LHCN-M2 (cell line): ENCODE measurements around the gene GSG1. TPM values are rescaled to one million over a fixed set of nuclear protein-coding genes. Genes with fewer than 3 reads are reported as not detected.
A peak's percentile ranks its signal among the peaks of the same experiment; 100 is the strongest.
"Not testable (repeated sequence)": the region's sequence is repeated elsewhere in the genome, so short reads cannot be mapped to it uniquely, and the experiment has no call there.

Experiments used
- DNase-seq: peaks from one replicate; pipeline ENCODE4 v3.0.0-alpha.2; 2012; ENCODE audit warnings: low read depth
- total RNA-seq: library from RNA; depleted of rRNA; stranded (reverse); fragments of >200 nt; gene quantifications from 2 replicates; pipeline ENCODE4 v1.2.3, GENCODE V29; 2014; rRNA removed

The GSG1 gene
- total RNA-seq, 1 experiment from 2014 or later = 9.0 TPM

DNA sequence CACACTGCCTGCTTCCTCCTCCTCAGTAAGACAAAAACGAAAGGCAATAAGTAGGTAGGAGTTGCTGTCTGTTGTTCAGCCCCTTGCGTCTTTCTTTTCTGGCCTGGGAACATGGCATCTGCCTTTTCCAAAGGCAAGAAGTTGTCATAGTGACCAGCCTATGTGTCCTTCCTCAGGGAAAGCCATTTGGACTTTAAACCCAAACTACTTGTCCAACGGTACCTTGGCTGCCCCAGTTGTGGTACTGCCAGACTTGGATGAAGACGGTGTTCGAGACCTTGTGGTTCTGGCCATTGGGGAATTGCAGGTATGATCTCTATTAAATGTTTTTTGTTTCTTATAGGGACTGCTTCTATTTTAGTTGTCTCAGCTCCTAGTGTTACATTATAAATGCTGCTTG lies 40.8 kb downstream of the GSG1 start:
- DNase-seq = no peak

DNA sequence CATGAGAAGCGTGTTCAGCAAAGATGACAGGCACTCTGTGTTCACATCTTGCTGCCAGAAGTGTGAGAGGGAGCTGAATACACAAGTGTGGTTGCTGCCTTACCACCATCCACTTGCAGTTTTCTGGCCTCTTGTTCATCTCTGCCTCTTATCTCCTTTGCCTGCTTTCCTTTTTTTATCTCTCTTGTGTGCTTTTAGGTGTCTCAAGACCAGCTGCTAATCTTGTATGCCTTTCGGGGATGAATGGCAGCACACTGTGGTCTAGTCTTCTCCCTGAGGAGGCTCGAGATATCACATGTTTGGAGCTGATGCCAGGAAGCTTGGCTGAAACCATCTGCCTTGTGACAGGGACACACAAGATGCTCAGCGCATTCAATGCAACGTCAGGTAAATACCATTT lies 42.1 kb downstream of the GSG1 start:
- DNase-seq = no peak

DNA sequence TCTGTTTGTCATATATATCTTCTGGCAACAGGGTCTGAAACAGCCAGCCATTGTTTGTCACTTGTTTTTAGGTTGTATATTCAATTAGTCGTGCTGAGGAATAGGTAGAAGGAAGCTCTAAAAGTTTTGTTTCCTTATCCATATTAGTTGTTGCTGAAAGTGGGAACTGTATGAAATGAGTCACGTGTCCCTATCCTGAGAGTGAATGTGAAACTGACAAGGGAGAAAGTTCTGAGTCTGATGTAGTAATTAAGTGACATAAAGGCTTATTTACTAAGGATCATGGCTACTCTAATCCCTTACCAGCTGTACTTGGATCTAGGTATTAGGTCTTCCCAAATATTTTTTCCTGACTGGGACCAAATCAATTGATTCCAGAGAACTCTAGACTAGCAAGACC lies 42.9 kb downstream of the GSG1 start:
- DNase-seq = no peak

DNA sequence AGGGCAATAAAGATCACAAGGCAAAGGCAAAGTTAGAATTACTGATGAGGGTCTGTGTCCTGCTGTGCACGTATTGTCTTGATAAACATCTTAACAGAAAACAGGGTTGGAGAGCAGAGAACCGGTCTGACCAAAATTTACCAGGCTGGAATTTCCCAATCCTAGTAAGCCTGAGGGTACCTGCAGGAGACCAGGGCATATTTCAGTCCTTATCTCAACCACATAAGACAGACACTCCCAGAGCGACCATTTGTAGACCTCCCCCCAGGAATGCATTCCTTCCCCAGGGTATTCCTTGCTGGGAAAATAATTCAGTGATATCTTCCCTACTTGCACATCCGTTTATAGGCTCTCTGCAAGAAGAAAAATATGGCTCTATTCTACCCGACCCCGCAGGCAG lies 49.9 kb downstream of the GSG1 start:
- DNase-seq = not testable (repeated sequence)

DNA sequence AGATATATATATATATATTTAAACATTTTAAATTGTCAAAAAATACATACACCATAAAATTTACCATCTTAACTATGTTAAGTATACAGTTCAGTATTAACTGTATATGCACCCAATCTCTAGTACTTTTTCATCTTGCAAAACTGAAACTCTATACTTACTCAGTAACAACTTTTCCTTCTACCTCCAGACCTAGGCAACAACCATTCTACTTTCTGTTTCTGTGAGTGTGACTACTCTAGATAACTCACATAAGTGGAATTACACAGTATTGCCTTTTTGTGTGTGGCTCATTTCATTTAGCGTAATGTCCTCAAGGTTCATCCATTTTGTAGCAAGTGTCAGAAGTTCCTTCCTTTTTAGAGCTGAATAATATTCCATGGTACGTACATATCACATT lies 51.0 kb downstream of the GSG1 start:
- no peak for DNase-seq

DNA sequence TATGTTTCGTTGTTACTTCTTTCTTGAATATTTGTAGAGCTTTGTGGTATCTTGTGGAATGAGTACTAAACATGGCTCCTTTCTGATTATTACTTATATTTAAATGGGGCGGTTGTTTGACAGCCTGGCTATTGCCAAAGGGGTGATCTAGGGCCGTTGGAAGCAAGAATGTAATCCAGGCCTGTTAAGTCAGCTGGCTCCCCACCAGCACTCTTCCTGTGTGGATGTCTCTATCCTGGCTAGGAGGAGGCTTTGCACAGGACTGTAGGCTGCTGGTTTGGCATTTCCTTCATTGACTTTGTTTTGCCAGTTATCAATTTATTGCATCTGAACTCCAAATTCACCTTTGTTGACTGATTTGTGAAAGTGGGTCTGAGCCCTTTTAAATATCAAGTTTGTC lies 53.7 kb downstream of the GSG1 start:
- DNase-seq = no peak

DNA sequence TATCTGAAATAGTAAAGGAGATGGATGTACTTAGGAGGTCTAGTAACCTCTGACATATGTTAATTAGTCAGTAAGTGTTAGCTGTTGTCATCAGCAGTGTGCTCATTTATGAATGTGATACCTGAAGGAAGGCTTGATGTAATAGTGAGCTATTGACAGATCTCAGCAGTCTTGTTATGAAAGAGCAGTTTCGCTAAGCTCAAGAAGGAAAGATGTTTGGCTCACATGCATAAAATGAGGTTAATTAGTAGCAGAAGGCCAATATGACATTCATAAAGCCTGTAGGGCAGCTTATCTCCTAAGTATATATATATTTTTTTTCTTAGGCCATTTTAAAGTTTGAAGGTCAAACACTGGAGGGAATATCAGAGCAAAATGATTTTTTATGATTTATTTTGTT lies 56.5 kb downstream of the GSG1 start:
- DNase-seq = no peak

DNA sequence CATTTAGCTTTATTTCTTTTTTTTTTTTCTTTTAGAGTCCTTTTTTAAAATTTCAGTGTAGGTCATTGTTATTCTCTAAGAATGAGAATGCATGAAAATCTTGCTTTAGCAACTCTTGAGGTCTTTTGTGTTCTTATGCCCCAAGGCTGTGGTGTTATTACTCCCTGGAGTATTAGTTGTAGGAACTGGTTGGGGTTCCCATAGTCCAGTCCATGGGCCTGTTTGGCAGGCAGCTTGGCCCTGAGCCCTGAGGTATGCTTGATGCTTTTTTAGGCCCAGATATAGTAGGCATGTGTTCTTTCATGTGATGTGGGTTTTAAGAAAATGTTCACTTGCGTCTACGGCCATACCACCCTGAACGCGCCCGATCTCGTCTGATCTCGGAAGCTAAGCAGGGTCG lies 57.7 kb downstream of the GSG1 start:
- no peak for DNase-seq

DNA sequence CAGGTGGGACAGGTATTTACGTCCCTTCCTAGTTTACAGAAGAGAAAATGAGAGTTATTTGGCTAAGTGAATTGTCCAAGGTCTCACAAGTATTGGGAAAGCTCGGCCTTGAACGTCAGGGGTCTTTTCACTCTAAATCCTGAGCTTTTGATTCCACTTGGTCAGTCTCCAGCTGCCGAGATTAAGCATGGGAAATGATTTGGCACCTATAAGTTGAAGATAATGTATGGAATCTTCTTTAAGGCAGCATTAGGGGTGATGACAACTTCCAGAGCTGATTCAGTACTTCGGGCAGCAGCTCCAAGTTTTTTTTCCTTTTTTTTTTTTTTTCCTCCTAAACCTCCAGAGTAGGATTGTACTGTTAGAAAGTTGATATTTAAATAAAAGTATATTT lies 58.6 kb downstream of the GSG1 start:
- DNase-seq = no peak

DNA sequence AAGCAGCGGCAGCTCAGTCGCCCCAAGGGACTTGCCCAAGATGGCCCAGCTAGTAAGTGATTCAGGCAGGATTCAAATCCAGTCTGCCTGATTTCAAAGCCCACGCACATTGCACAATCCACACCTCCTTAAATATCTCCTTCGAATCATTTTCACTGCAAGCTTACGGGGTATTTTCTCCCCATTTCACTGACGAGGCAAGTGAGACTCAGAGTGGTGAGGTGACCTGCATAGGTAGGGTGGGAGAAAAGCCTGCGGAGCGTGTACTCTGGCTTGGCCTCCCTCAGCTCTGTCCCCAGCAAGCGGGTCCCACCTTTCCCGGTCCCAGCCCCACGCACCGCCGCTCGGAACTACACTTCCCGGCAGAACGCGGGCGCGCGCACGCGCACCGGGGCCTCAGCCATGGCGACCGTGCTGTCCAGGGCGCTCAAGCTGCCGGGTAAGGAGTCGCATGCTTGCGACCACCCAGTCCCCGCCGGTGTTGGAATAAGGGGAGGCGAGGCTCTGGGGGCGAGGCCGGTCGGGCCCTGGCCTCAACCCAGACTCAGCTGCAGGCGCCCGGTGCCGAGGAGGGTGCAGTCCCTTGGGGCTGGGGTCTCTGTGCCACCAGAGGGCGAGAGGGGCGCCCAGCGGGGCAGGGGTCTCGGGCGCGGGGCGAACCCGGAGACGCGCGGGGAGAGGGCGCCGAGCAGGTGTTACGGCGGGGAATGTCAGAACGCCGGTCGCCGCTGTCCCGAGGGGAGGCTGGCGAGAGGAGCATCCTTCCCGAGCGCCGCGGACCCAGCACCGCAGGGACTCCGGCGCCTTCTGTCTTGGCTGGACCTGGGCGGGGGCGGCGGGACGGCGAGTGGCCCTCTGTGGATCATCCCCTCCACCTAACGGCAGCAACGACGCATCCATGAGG lies 59.2 kb downstream of the GSG1 start, which contains the start of gene FAM234B:
FAM234B (plus strand) TSS at position 380 of the 904 bp plus-strand sequence; CDS start at position 403, 23 bp downstream.
- DNase-seq = peak; percentile 60

DNA sequence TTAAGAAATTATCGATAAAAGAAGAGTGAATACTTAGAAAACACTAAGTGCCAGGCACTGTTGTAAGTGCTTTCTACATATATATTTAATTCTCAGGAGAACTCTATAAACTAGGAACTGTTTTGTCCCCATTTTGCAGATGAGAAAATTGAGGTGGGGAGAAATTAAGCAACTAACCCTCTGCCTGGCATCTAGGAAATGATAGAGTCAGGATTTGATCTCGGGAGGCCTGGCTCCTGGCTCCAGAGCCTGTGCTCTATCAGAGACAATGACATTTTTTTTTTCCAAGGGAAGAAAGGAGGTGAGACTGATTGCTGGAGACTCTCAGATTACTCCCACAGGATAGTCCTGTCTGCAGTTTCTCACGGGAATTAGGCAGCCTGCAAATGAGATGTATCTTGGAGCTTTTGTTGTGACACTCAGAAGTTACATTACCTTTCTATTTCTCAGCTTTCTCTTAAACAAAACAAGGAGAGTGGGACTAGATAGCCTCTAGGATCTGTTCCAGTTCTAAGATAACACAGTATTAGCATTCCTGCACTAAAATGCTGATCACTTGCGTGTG lies 60.7 kb downstream of the GSG1 start:
- no peak for DNase-seq

DNA sequence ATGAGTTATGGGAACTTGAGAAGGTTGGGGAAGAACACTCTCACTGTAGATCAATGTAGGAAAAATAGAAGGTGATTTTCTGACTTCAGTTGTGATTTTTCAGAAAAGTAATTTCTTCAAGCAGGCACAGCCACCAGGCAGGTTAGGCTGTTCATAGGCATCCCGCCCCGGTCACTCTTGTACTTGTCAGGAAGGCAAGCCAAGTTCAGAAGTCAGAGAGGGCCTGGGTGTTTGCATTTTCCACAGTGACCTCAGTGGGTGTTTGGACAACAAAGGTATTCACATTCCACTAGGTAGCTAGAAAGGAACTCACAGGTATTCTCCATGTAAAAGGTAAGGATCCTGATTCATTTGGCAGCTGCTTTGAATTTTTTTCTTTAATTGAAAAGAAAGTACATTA lies 62.2 kb downstream of the GSG1 start:
- DNase-seq = no peak

DNA sequence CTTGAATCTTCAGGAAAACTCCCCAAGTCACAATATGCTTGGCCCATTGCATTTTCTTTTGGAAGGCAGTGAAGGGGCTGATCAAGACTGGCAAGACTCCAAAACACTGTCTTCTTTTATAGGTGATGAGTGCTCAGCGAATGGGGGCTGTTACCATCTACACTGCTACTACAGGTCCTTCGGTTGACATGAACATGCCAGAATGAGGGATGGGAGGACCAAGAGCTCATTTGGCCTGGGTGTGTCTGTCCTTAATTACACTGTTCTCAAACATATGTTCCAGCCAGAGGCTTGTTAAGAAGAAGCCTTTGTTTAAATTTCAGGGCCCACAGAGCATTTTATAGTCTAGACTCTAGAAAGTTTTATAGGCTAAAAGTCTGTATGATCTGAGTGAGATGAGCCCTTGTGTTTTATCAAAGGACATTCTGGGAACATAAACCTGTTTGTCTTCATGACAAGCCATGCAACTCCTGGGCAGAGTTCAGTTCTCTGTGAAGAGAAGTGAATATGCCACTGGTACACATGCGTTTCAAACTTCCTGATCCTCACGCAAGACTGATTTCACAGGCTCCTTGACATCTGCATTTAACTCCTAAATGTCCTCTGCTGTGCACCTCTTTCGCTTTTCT lies 64.0 kb downstream of the GSG1 start:
- no peak for DNase-seq

DNA sequence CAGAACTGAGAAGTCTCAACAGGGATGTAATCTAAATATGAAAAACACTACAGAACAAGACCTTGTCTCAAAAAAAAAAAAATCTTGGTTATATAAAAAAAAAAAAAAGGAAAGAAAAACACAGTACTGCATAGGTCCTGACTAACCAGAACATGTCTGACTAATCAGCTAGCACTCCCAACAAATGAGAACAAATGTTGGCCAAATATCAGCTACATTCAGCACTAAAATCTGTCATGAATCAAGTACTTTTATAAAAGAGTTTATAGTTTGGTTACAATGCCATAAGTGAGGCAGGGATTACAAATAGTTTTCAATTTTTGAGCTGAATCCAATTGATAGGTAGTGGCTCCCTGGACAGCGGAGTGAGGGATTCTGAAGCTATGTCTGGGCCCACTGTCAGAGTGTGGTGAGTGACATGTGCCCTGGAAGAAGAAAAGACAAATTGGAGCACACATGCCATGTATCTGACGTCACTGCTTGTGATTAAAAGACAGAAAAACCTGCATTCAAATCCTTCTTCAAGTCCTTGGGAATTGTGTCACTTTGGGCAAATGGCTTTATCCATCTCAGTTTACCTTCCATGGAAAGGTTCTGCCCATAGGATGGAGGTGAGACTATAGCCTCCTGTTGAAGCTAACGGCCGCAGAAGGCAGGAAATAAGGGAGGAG lies 64.8 kb downstream of the GSG1 start:
- DNase-seq = peak; percentile 79

DNA sequence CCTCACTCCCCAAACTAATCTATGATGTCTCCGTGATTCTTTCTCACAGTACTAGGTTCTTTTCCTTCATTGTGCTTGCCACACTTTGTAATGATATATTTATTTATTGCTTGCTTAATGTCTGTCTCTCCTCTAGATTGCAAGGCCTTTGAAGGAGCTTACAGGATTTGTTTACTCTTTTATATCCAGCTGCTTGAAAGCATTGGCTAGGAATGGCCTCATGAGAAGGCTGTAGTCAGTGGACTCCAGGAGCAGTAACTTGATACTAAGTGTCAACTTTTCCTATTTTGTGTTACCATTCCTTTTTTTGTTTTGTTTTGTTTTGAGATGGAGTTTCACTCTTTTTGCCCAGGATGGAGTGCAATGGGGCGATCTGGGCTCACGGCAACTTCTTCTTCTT lies 66.6 kb downstream of the GSG1 start:
- no peak for DNase-seq

DNA sequence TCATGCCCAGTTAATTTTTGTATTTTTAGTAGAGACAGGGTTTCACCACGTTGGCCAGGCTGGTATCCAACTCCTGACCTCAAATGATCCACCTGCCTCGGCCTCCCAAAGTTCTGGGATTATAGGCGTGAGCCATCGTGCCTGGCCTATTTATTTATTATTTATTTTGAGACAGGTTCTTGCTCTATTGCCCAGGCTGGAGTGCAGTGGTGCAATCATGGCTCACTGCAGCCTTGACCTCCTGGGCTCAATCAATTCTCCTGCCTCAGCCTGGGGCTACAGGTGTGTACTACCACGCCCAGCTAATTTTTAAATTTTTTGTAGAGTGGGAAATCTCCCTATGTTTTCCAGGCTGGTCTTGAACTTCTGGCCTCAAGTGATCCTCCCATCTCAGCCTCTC lies 68.1 kb downstream of the GSG1 start:
- not testable (repeated sequence) for DNase-seq

Other genes starting within 250 kb of the GSG1 start
- gene GPRC5A, start 212.1 kb downstream of the GSG1 start, total RNA-seq = 1.7 and 2.6 TPM in 2 replicates
- not detected in 2 replicates for gene GPRC5D, start 151.5 kb downstream of the GSG1 start, total RNA-seq
- gene HEBP1, start 103.4 kb downstream of the GSG1 start, total RNA-seq = 7.7 and 8.0 TPM in 2 replicates
- gene FAM234B, start 59.3 kb downstream of the GSG1 start, total RNA-seq = 9.1 and 9.2 TPM in 2 replicates
- gene EMP1, start 93.1 kb upstream of the GSG1 start, total RNA-seq = 590 and 679 TPM in 2 replicates